Liver (tissue), 9 donors: ENCODE measurements around the gene KIF23. TPM values are rescaled to one million over a fixed set of nuclear protein-coding genes. Genes with fewer than 3 reads are reported as not detected.

Experiments
- DNase-seq: peaks from one replicate; pipeline ENCODE4 v3.0.0-alpha.2; 2017; ENCODE audit warnings: low spot score
- H3K27ac ChIP-seq, 2 donors: one replicate each; pipeline ENCODE4 v1.7.0; 2013; ENCODE audit warnings: inconsistent platforms in 2 of 2, low read length in 2 of 2, control low read depth in 1 of 2, low read depth in 1 of 2, mild to moderate bottlenecking in 1 of 2
- H3K27me3 ChIP-seq, 4 donors: one replicate each; pipeline versions ENCODE4 v1.6.1 to v1.7.0; 2013; ENCODE audit warnings: low read length in 3 of 4, inconsistent platforms in 1 of 4, mild to moderate bottlenecking in 1 of 4, moderate library complexity in 1 of 4; ENCODE audit not compliant: control insufficient read depth in 4 of 4, insufficient read depth in 4 of 4
- H3K36me3 ChIP-seq, 4 donors: one replicate each; pipeline versions ENCODE4 v1.6.1 to v1.7.0; 2013; ENCODE audit warnings: low read length in 3 of 4, mild to moderate bottlenecking in 3 of 4, low read depth in 1 of 4, moderate library complexity in 1 of 4; ENCODE audit not compliant: control insufficient read depth in 4 of 4, insufficient read depth in 3 of 4
- H3K4me1 ChIP-seq, 4 donors: one replicate each; pipeline versions ENCODE4 v1.6.1 to v1.7.0; 2013; ENCODE audit warnings: low read length in 3 of 4, mild to moderate bottlenecking in 3 of 4, moderate library complexity in 1 of 4; ENCODE audit not compliant: control insufficient read depth in 4 of 4, insufficient read depth in 4 of 4
- H3K4me3 ChIP-seq, 3 donors: one replicate each; pipeline versions ENCODE4 v1.6.1 to v1.7.0; 2013; ENCODE audit warnings: low read length in 3 of 3, control low read depth in 1 of 3, low read depth in 1 of 3, mild to moderate bottlenecking in 1 of 3
- H3K9ac ChIP-seq, 2 donors: one replicate each; pipeline ENCODE4 v1.7.0; 2013; ENCODE audit warnings: low read length in 2 of 2, mild to moderate bottlenecking in 2 of 2, moderate library complexity in 2 of 2, control low read depth in 1 of 2, low read depth in 1 of 2
- H3K9me3 ChIP-seq, 4 donors: one replicate each; pipeline versions ENCODE4 v1.6.1 to v1.7.0; 2013; ENCODE audit warnings: low read length in 3 of 4; ENCODE audit not compliant: control insufficient read depth in 4 of 4
- EGR1 ChIP-seq, 2 donors: IDR thresholded peaks; 2 replicates each; pipeline ENCODE4 v1.6.1; 2016 to 2018; ENCODE audit warnings: antibody characterized with exemption in 2 of 2, low read depth in 2 of 2
- FOXA1 ChIP-seq: IDR thresholded peaks from 2 replicates; pipeline ENCODE4 v1.6.1; 2016; ENCODE audit warnings: antibody characterized with exemption
- FOXA2 ChIP-seq: IDR thresholded peaks from 2 replicates; pipeline ENCODE4 v1.6.1; 2016; ENCODE audit warnings: antibody characterized with exemption
- GABPA ChIP-seq, 2 donors: IDR thresholded peaks in 1 of 2; conservative IDR thresholded peaks in 1 of 2; 2 replicates each; pipeline ENCODE4 v1.6.1; 2016; ENCODE audit warnings: antibody characterized with exemption in 2 of 2, mild to moderate bottlenecking in 1 of 2, moderate library complexity in 1 of 2
- HNF4A ChIP-seq, 2 donors: conservative IDR thresholded peaks; 2 replicates each; pipeline ENCODE4 v1.6.1; 2016; ENCODE audit warnings: antibody characterized with exemption in 2 of 2, mild to moderate bottlenecking in 2 of 2
- HNF4G ChIP-seq: IDR thresholded peaks from 2 replicates; pipeline ENCODE4 v1.6.1; 2016; ENCODE audit warnings: antibody characterized with exemption
- JUND ChIP-seq, 2 donors: IDR thresholded peaks; 2 replicates each; pipeline ENCODE4 v1.6.1; 2016; ENCODE audit warnings: antibody characterized with exemption in 2 of 2
- NR2F2 ChIP-seq: IDR thresholded peaks from 2 replicates; pipeline ENCODE4 v1.6.1; 2016; ENCODE audit warnings: antibody characterized with exemption
- RAD21 ChIP-seq, 2 donors: IDR thresholded peaks; 2 replicates each; pipeline ENCODE4 v1.6.1; 2016; ENCODE audit warnings: antibody characterized with exemption in 2 of 2, mild to moderate bottlenecking in 2 of 2
- RXRA ChIP-seq, 2 donors: IDR thresholded peaks; 2 replicates each; pipeline ENCODE4 v1.6.1; 2017 to 2018; ENCODE audit warnings: antibody characterized with exemption in 2 of 2, mild to moderate bottlenecking in 1 of 2
- SP1 ChIP-seq: IDR thresholded peaks from 2 replicates; pipeline ENCODE4 v1.6.1; 2018; ENCODE audit warnings: antibody characterized with exemption, mild to moderate bottlenecking
- TAF1 ChIP-seq: conservative IDR thresholded peaks from 2 replicates; pipeline ENCODE4 v1.6.1; 2016; ENCODE audit warnings: antibody characterized with exemption, mild to moderate bottlenecking
- YY1 ChIP-seq: IDR thresholded peaks from 2 replicates; pipeline ENCODE4 v1.6.1; 2016; ENCODE audit warnings: antibody characterized with exemption, mild to moderate bottlenecking
- WGBS: extraction: QIAGEN DNeasy Blood & Tissue Kit; methylation state at CpG from one replicate; pipeline ENCODE4 v1.1.7; 2013; 5-methylcytosine and 5-hydroxymethylcytosine counted together
- polyA plus RNA-seq, 2 donors: library from polyadenylated mRNA; stranded (reverse) in 1 of 2; unstranded in 1 of 2; fragments of 200-250 nt in 1 of 2; fragments of >200 nt in 1 of 2; fragmentation: Nextera tagmentation in 1 of 2; extraction: Ambion mirVana in 1 of 2; gene quantifications; one replicate each; pipeline versions ENCODE4 v1.2.1 to v1.2.3, GENCODE V29; 2013 to 2015
- total RNA-seq, 2 donors: library from RNA; depleted of rRNA; stranded (reverse); fragments of >200 nt; gene quantifications; one replicate each; pipeline ENCODE4 v1.2.3, GENCODE V29; 2014
- TF ChIP-seq, protein P1 (sequence below): IDR thresholded peaks from 2 replicates; pipeline ENCODE4 v1.6.1; 2016; ENCODE audit warnings: antibody characterized with exemption, mild to moderate bottlenecking
- TF ChIP-seq, protein P2 (sequence below): fragments of 150-350 bp; IDR thresholded peaks from 2 replicates; pipeline ENCODE4 v1.5.1; 2017; ENCODE audit warnings: improper control_type of control experiment, low read depth, low read length; ENCODE audit not compliant: missing input control
- TF ChIP-seq, protein P3 (sequence below): IDR thresholded peaks from 2 replicates; pipeline ENCODE4 v1.6.1; 2016; ENCODE audit warnings: antibody characterized with exemption
- TF ChIP-seq, protein P4 (sequence below): IDR thresholded peaks from 2 replicates; pipeline ENCODE4 v1.6.1; 2016; ENCODE audit warnings: antibody characterized with exemption
- TF ChIP-seq, protein P5 (sequence below): IDR thresholded peaks from 2 replicates; pipeline ENCODE4 v1.6.1; 2016; ENCODE audit warnings: antibody characterized with exemption
- donor health status: healthy.
- donor health status: healthy.
- donor health status: healthy.
- donor health status: healthy.
- donor health status: healthy.

The KIF23 gene
- total and polyA plus RNA-seq, 4 donors = 0.25 to 32.8 (median 1.1) TPM

- WGBS = 86% methylated on average over 4 of the region's 4 CpGs
- Histone ChIP-seq H3K36me3 (no peaks in the 10 kb centered on the region), H3K4me3 (no peak overlapping the region), H3K4me1 (no peaks in the 10 kb centered on the region), H3K9me3 (no peaks in the 10 kb centered on the region), H3K27me3 (no peaks in the 10 kb centered on the region), H3K27ac (no peak overlapping the region), H3K9ac (no peak overlapping the region)
- no peak for TF ChIP-seq RXRA (IDR thresholded peaks at IDR 0.05)
- TF ChIP-seq, protein P1, sequence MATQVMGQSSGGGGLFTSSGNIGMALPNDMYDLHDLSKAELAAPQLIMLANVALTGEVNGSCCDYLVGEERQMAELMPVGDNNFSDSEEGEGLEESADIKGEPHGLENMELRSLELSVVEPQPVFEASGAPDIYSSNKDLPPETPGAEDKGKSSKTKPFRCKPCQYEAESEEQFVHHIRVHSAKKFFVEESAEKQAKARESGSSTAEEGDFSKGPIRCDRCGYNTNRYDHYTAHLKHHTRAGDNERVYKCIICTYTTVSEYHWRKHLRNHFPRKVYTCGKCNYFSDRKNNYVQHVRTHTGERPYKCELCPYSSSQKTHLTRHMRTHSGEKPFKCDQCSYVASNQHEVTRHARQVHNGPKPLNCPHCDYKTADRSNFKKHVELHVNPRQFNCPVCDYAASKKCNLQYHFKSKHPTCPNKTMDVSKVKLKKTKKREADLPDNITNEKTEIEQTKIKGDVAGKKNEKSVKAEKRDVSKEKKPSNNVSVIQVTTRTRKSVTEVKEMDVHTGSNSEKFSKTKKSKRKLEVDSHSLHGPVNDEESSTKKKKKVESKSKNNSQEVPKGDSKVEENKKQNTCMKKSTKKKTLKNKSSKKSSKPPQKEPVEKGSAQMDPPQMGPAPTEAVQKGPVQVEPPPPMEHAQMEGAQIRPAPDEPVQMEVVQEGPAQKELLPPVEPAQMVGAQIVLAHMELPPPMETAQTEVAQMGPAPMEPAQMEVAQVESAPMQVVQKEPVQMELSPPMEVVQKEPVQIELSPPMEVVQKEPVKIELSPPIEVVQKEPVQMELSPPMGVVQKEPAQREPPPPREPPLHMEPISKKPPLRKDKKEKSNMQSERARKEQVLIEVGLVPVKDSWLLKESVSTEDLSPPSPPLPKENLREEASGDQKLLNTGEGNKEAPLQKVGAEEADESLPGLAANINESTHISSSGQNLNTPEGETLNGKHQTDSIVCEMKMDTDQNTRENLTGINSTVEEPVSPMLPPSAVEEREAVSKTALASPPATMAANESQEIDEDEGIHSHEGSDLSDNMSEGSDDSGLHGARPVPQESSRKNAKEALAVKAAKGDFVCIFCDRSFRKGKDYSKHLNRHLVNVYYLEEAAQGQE = no peak
- no peak for TF ChIP-seq RAD21 (IDR thresholded peaks at IDR 0.05)
- no peak for TF ChIP-seq JUND (IDR thresholded peaks at IDR 0.05)
- TF ChIP-seq, protein P2, sequence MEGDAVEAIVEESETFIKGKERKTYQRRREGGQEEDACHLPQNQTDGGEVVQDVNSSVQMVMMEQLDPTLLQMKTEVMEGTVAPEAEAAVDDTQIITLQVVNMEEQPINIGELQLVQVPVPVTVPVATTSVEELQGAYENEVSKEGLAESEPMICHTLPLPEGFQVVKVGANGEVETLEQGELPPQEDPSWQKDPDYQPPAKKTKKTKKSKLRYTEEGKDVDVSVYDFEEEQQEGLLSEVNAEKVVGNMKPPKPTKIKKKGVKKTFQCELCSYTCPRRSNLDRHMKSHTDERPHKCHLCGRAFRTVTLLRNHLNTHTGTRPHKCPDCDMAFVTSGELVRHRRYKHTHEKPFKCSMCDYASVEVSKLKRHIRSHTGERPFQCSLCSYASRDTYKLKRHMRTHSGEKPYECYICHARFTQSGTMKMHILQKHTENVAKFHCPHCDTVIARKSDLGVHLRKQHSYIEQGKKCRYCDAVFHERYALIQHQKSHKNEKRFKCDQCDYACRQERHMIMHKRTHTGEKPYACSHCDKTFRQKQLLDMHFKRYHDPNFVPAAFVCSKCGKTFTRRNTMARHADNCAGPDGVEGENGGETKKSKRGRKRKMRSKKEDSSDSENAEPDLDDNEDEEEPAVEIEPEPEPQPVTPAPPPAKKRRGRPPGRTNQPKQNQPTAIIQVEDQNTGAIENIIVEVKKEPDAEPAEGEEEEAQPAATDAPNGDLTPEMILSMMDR = no peak
- TF ChIP-seq HNF4G = no peak
- TF ChIP-seq FOXA1 = no peak
- no peak for TF ChIP-seq GABPA (IDR thresholded peaks at IDR 0.05 in 1 of 2, conservative IDR thresholded peaks at IDR 0.05 in 1 of 2)
- no peak for TF ChIP-seq TAF1
- TF ChIP-seq, protein P3, sequence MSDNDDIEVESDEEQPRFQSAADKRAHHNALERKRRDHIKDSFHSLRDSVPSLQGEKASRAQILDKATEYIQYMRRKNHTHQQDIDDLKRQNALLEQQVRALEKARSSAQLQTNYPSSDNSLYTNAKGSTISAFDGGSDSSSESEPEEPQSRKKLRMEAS = no peak
- no peak for TF ChIP-seq FOXA2
- no peak for TF ChIP-seq HNF4A (conservative IDR thresholded peaks at IDR 0.05)
- no peak for TF ChIP-seq SP1
- no peak for TF ChIP-seq YY1
- TF ChIP-seq, protein P4, sequence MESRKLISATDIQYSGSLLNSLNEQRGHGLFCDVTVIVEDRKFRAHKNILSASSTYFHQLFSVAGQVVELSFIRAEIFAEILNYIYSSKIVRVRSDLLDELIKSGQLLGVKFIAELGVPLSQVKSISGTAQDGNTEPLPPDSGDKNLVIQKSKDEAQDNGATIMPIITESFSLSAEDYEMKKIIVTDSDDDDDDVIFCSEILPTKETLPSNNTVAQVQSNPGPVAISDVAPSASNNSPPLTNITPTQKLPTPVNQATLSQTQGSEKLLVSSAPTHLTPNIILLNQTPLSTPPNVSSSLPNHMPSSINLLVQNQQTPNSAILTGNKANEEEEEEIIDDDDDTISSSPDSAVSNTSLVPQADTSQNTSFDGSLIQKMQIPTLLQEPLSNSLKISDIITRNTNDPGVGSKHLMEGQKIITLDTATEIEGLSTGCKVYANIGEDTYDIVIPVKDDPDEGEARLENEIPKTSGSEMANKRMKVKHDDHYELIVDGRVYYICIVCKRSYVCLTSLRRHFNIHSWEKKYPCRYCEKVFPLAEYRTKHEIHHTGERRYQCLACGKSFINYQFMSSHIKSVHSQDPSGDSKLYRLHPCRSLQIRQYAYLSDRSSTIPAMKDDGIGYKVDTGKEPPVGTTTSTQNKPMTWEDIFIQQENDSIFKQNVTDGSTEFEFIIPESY = no peak
- no peak for TF ChIP-seq EGR1 (IDR thresholded peaks at IDR 0.05; ENCODE audit: low read depth in 2 of 2)
- TF ChIP-seq, protein P5, sequence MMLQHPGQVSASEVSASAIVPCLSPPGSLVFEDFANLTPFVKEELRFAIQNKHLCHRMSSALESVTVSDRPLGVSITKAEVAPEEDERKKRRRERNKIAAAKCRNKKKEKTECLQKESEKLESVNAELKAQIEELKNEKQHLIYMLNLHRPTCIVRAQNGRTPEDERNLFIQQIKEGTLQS = no peak
- no peak for TF ChIP-seq NR2F2
- no peak for DNase-seq
Measured at GRCh38 chr15:69439623-69440022, 25.5 kb downstream of the KIF23 start.
